ENCODE results near the gene ZBTB21.

DNA sequence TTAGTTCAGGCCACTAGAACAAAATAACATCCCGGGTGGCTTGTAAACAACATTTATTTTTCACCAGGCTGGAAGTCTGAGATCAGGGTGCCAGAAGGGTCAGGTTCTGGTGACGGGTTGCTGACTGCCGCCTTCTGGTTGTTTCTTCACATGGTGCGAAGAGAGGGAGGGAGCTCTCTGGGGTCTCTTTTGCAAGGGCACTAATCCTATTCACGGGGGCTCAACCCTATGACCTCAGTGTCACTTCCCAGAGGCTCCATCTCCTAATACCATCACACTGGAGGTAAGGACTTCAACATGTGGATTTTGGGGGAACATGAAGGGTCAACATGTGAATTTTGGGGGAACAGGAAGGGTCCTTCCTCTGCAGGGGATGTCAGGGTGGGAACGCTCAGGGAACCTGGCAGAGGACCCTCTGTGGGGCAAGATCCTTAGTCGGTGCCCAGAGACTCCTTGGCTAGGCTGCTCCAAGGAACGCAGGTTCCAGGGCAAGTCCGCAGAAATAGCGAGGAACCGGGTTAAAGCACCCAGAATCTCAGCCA, 47.7 kb downstream of the ZBTB21 start:
- TF ChIP-seq, protein P1, sequence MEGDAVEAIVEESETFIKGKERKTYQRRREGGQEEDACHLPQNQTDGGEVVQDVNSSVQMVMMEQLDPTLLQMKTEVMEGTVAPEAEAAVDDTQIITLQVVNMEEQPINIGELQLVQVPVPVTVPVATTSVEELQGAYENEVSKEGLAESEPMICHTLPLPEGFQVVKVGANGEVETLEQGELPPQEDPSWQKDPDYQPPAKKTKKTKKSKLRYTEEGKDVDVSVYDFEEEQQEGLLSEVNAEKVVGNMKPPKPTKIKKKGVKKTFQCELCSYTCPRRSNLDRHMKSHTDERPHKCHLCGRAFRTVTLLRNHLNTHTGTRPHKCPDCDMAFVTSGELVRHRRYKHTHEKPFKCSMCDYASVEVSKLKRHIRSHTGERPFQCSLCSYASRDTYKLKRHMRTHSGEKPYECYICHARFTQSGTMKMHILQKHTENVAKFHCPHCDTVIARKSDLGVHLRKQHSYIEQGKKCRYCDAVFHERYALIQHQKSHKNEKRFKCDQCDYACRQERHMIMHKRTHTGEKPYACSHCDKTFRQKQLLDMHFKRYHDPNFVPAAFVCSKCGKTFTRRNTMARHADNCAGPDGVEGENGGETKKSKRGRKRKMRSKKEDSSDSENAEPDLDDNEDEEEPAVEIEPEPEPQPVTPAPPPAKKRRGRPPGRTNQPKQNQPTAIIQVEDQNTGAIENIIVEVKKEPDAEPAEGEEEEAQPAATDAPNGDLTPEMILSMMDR (conservative IDR thresholded peaks at IDR 0.05; ENCODE audit: low read depth in 2 of 2), result no peak; a peak in 1 of 4 replicates
- no peak for TF ChIP-seq EZH2 (IDR thresholded peaks at IDR 0.05; ENCODE audit: low read depth, unreplicated experiment)
- no peak for TF ChIP-seq CREB1 (CRISPR knock-in tag; IDR thresholded peaks at IDR 0.05; ENCODE audit: low read depth)
- no peak for TF ChIP-seq EZH2phosphoT487 (IDR thresholded peaks at IDR 0.05; ENCODE audit: unreplicated experiment)
